ENCODE measurements around the gene C2orf72. TPM values are rescaled to one million over a fixed set of nuclear protein-coding genes. Genes with fewer than 3 reads are reported as not detected.
A peak's percentile ranks its signal among the peaks of the same experiment; 100 is the strongest.

The C2orf72 gene
- total and polyA plus RNA-seq, 2 of the 13 experiments (the other 11 are each of a cell fraction or from before 2014, with no cell fraction given) = 147 to 203 TPM

DNA sequence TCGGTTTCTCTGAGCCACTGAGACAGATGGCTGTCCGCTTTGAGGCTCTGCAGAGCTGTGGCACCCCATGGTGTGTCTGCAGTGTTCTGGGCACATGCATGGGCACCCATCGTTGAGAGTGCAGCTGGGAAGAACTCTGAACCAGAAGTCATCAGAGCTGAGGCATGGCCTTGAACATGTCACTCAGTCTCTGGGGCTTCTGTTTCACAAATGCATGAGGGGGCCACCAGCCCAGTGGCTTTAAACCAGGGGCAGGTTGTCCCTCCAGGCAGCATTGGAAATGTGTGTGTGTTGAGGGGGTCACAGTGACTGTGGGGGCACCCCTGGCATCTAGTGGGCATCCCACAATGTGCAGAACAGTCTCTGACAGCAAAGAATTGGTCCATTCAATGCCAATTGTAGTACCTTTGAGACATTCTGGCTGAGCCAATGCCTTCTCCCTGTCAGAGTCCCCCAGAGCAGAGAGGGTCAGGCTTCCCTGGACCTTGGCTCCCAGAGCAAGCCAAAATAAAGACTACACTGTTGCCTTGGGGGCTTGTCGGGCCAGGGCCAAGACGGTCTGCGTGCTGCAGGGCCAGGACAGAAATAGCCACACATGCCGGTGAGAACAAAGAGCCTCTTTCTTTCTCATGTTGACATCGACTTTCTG is 10.1 kb downstream of the C2orf72 start (continued):
- TF ChIP-seq, protein P1, sequence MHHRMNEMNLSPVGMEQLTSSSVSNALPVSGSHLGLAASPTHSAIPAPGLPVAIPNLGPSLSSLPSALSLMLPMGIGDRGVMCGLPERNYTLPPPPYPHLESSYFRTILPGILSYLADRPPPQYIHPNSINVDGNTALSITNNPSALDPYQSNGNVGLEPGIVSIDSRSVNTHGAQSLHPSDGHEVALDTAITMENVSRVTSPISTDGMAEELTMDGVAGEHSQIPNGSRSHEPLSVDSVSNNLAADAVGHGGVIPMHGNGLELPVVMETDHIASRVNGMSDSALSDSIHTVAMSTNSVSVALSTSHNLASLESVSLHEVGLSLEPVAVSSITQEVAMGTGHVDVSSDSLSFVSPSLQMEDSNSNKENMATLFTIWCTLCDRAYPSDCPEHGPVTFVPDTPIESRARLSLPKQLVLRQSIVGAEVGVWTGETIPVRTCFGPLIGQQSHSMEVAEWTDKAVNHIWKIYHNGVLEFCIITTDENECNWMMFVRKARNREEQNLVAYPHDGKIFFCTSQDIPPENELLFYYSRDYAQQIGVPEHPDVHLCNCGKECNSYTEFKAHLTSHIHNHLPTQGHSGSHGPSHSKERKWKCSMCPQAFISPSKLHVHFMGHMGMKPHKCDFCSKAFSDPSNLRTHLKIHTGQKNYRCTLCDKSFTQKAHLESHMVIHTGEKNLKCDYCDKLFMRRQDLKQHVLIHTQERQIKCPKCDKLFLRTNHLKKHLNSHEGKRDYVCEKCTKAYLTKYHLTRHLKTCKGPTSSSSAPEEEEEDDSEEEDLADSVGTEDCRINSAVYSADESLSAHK (CRISPR knock-in tag; IDR thresholded peaks at IDR 0.05; ENCODE audit: borderline replicate concordance) = no peak
- TF ChIP-seq, protein P2, sequence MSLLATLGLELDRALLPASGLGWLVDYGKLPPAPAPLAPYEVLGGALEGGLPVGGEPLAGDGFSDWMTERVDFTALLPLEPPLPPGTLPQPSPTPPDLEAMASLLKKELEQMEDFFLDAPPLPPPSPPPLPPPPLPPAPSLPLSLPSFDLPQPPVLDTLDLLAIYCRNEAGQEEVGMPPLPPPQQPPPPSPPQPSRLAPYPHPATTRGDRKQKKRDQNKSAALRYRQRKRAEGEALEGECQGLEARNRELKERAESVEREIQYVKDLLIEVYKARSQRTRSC (CRISPR knock-in tag; IDR thresholded peaks at IDR 0.05; ENCODE audit: low read depth) = no peak
- TF ChIP-seq, protein P3, sequence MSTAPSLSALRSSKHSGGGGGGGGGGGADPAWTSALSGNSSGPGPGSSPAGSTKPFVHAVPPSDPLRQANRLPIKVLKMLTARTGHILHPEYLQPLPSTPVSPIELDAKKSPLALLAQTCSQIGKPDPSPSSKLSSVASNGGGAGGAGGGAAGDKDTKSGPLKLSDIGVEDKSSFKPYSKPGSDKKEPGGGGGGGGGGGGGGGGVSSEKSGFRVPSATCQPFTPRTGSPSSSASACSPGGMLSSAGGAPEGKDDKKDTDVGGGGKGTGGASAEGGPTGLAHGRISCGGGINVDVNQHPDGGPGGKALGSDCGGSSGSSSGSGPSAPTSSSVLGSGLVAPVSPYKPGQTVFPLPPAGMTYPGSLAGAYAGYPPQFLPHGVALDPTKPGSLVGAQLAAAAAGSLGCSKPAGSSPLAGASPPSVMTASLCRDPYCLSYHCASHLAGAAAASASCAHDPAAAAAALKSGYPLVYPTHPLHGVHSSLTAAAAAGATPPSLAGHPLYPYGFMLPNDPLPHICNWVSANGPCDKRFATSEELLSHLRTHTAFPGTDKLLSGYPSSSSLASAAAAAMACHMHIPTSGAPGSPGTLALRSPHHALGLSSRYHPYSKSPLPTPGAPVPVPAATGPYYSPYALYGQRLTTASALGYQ (CRISPR knock-in tag; IDR thresholded peaks at IDR 0.05) = 0 out of 2 replicates have a peak, but pooled peaks have one; percentile 57
- no peak for TF ChIP-seq ZNF550 (CRISPR knock-in tag; IDR thresholded peaks at IDR 0.05; ENCODE audit: borderline replicate concordance)
- TF ChIP-seq SMAD9 (CRISPR knock-in tag; IDR thresholded peaks at IDR 0.05) = peak; percentile 64; the same call in 1 of the 2 replicates
- no peak for TF ChIP-seq ZNF34 (CRISPR knock-in tag; IDR thresholded peaks at IDR 0.05; ENCODE audit: borderline replicate concordance)
- TF ChIP-seq, protein P4, sequence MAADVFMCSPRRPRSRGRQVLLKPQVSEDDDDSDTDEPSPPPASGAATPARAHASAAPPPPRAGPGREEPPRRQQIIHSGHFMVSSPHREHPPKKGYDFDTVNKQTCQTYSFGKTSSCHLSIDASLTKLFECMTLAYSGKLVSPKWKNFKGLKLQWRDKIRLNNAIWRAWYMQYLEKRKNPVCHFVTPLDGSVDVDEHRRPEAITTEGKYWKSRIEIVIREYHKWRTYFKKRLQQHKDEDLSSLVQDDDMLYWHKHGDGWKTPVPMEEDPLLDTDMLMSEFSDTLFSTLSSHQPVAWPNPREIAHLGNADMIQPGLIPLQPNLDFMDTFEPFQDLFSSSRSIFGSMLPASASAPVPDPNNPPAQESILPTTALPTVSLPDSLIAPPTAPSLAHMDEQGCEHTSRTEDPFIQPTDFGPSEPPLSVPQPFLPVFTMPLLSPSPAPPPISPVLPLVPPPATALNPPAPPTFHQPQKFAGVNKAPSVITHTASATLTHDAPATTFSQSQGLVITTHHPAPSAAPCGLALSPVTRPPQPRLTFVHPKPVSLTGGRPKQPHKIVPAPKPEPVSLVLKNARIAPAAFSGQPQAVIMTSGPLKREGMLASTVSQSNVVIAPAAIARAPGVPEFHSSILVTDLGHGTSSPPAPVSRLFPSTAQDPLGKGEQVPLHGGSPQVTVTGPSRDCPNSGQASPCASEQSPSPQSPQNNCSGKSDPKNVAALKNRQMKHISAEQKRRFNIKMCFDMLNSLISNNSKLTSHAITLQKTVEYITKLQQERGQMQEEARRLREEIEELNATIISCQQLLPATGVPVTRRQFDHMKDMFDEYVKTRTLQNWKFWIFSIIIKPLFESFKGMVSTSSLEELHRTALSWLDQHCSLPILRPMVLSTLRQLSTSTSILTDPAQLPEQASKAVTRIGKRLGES (CRISPR knock-in tag; IDR thresholded peaks at IDR 0.05; ENCODE audit: borderline replicate concordance) = no peak
- TF ChIP-seq, protein P5, sequence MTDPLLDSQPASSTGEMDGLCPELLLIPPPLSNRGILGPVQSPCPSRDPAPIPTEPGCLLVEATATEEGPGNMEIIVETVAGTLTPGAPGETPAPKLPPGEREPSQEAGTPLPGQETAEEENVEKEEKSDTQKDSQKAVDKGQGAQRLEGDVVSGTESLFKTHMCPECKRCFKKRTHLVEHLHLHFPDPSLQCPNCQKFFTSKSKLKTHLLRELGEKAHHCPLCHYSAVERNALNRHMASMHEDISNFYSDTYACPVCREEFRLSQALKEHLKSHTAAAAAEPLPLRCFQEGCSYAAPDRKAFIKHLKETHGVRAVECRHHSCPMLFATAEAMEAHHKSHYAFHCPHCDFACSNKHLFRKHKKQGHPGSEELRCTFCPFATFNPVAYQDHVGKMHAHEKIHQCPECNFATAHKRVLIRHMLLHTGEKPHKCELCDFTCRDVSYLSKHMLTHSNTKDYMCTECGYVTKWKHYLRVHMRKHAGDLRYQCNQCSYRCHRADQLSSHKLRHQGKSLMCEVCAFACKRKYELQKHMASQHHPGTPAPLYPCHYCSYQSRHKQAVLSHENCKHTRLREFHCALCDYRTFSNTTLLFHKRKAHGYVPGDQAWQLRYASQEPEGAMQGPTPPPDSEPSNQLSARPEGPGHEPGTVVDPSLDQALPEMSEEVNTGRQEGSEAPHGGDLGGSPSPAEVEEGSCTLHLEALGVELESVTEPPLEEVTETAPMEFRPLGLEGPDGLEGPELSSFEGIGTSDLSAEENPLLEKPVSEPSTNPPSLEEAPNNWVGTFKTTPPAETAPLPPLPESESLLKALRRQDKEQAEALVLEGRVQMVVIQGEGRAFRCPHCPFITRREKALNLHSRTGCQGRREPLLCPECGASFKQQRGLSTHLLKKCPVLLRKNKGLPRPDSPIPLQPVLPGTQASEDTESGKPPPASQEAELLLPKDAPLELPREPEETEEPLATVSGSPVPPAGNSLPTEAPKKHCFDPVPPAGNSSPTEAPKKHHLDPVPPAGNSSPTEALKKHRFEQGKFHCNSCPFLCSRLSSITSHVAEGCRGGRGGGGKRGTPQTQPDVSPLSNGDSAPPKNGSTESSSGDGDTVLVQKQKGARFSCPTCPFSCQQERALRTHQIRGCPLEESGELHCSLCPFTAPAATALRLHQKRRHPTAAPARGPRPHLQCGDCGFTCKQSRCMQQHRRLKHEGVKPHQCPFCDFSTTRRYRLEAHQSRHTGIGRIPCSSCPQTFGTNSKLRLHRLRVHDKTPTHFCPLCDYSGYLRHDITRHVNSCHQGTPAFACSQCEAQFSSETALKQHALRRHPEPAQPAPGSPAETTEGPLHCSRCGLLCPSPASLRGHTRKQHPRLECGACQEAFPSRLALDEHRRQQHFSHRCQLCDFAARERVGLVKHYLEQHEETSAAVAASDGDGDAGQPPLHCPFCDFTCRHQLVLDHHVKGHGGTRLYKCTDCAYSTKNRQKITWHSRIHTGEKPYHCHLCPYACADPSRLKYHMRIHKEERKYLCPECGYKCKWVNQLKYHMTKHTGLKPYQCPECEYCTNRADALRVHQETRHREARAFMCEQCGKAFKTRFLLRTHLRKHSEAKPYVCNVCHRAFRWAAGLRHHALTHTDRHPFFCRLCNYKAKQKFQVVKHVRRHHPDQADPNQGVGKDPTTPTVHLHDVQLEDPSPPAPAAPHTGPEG (CRISPR knock-in tag; IDR thresholded peaks at IDR 0.05) = no peak

Data from HepG2 (cell line).